PFSK-1 (cell line): ENCODE results near the gene AXDND1.

Experiments used
- POLR2AphosphoS5 ChIP-seq: IDR thresholded peaks from 2 replicates; pipeline ENCODE4 v1.6.1; 2012; ENCODE audit warnings: low read depth, mild to moderate bottlenecking, control low read depth, low read length, moderate library complexity
- REST ChIP-seq, 2 experiments: IDR thresholded peaks; 2 replicates each; pipeline versions ENCODE4 v1.6.1 to v1.8.0; 2011 to 2012; ENCODE audit warnings: low read depth in 2 of 2, low read length in 2 of 2, control low read depth in 1 of 2, inconsistent platforms in 1 of 2, mild to moderate bottlenecking in 1 of 2, moderate library complexity in 1 of 2; ENCODE audit not compliant: insufficient read depth in 1 of 2
- SIN3A ChIP-seq: IDR thresholded peaks from 2 replicates; pipeline ENCODE4 v1.6.1; 2012; ENCODE audit warnings: mild to moderate bottlenecking, low read length, moderate library complexity, borderline replicate concordance; ENCODE audit not compliant: insufficient read depth
- TAF1 ChIP-seq: IDR thresholded peaks from 2 replicates; pipeline ENCODE4 v1.6.1; 2012; ENCODE audit warnings: low read length, control low read depth, borderline replicate concordance; ENCODE audit not compliant: insufficient read depth

GRCh38 chr1:179478370-179478769 is 112.6 kb downstream of the AXDND1 start:
- no peak for TF ChIP-seq TAF1
- TF ChIP-seq REST (IDR thresholded peaks at IDR 0.05; ENCODE audit: insufficient read depth in 1 of 2, low read depth in 2 of 2, low read length in 2 of 2): no peak
- no peak for TF ChIP-seq POLR2AphosphoS5
- no peak for TF ChIP-seq SIN3A
